ENCODE results near the gene HCN1.

Gene HCN1

DNA sequence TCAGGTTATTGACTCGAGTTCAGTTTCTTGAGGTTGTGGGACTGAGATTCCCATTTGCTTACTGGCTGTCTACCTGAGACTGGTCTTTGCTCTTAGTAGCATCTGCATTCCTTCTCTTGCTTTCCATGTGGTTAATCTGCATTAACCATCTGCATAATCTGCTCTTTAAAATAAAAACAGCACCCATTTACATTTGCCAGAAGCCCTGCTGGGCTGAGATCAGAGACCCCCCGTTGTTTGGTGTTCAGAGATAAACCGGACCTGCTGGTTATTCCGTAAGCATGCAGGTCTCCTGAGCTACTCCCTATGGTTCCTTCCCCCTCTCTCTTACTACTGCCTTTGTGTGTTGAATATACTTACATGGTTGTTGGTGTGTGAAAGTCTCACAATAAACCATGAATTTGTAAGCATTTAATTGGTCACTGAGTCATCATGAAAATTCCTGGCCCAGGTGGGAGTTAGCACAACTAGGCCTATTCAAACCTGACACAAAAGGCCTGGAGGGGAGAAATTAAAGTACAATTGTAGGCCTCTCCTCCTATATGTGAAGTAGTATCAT lies 490.7 kb downstream of the HCN1 start:
- Histone ChIP-seq H3K9me3 (ENCODE audit: control insufficient read depth, insufficient read depth, low read depth, low read length) (no peaks in the 10 kb centered on the region; the same call in 1 of the 2 replicates), H3K4me3 (ENCODE audit: low read depth, low read length) (no peak overlapping the region), H3K27ac (ENCODE audit: extremely low read depth, low read depth, low read length) (no peak overlapping the region), H3K36me3 (ENCODE audit: control insufficient read depth in 2 of 2, insufficient read depth in 1 of 2, low read length in 2 of 2) (no peaks in the 10 kb centered on the region), H3K4me1 (ENCODE audit: control insufficient read depth, insufficient read depth, low read length) (no peaks in the 10 kb centered on the region)
- ChIA-PET POLR2A (no interaction called here), CTCF (interaction anchor here (0.6 kb wide), 1 partner anchor 287 kb away, joined by 3 read pairs; no protein-coding TSS in a partner anchor)
- TF ChIP-seq RBAK (tag by site-specific recombination; IDR thresholded peaks at IDR 0.05) (no peak), ZNF391 (tag by site-specific recombination; IDR thresholded peaks at IDR 0.05; ENCODE audit: borderline replicate concordance, low read depth) (no peak), ZNF571 (tag by site-specific recombination; IDR thresholded peaks at IDR 0.05) (no peak), ZNF624 (tag by site-specific recombination; IDR thresholded peaks at IDR 0.05) (no peak), ZBTB11 (tag by site-specific recombination; conservative IDR thresholded peaks at IDR 0.05; ENCODE audit: low read depth) (no peak)
